K562 (cell line): Measurements from ENCODE around the gene ARHGAP8. TPM values are rescaled to one million over a fixed set of nuclear protein-coding genes. Genes with fewer than 3 reads are reported as not detected.

Experiments used
- ATAC-seq: fragments of 200-7000 bp; cut with Tn5 transposase; 3 replicates; pipeline ENCODE4 v1.9.1; 2020; ENCODE audit warnings: moderate library complexity
- BruUV-seq: library from RNA; stranded (reverse); fragments of 400-500 nt; replicated peaks from 2 replicates; lab custom pipeline; 2021; lab: Mats Ljungman, UMichigan
- CTCF ChIA-PET: fragments of 300-600 bp; formaldehyde crosslinking; extraction: SDS; loops from one replicate; lab custom pipeline; 2021; ENCODE audit warnings: low intra/inter-chr PET ratio; lab: Yijun Ruan, JAX
- POLR2A ChIA-PET: fragments of 300-600, 350-650 bp; sonication (Branson Sonifier 250); formaldehyde crosslinking; extraction: SDS; loops from one replicate; lab custom pipeline; 2021; ENCODE audit warnings: antibody characterized with exemption, inconsistent platforms; lab: Yijun Ruan, JAX
- DNase-seq, 4 experiments: peaks; one replicate each; pipeline versions ENCODE4 v3.0.0 to v3.0.0-alpha.2; 2011 to 2018; ENCODE audit warnings: low spot score in 3 of 4, mixed read lengths in 3 of 4; ENCODE audit errors: extremely low read depth in 1 of 4
- FAIRE-seq: peaks from 2 replicates; lab custom pipeline; 2011; peaks lifted over from hg19 to GRCh38; lab: Jason Lieb, UNC
- H2AFZ ChIP-seq: 2 replicates; pipeline ENCODE4 v1.6.0; 2011; ENCODE audit warnings: low read depth, low read length, control low read depth, inconsistent platforms
- H3K27ac ChIP-seq: fragments of 200-600 bp; 3 replicates; pipeline ENCODE4 v1.8.0; 2011; ENCODE audit warnings: low read depth, mild to moderate bottlenecking, control low read depth, inconsistent platforms, low read length, moderate library complexity, mixed read lengths; ENCODE audit errors: extremely low read depth
- H3K27me3 ChIP-seq, 2 experiments: fragments of 300-600 bp in 1 of 2; 2 replicates in 1 of 2; 3 replicates in 1 of 2; pipeline versions ENCODE4 v1.6.0 to v1.8.0; 2011; ENCODE audit warnings: inconsistent platforms in 2 of 2, low read length in 2 of 2, mild to moderate bottlenecking in 1 of 2, mixed read lengths in 1 of 2, moderate library complexity in 1 of 2; ENCODE audit not compliant: control insufficient read depth in 2 of 2, insufficient read depth in 2 of 2
- H3K36me3 ChIP-seq: fragments of 300-600 bp; 3 replicates; pipeline ENCODE4 v1.8.0; 2011; ENCODE audit warnings: mild to moderate bottlenecking, low read length, inconsistent platforms; ENCODE audit not compliant: control insufficient read depth, insufficient read depth
- H3K4me1 ChIP-seq, 2 experiments: fragments of 200-600 bp in 1 of 2; replicated peaks in 1 of 2; 2 replicates in 1 of 2; 3 replicates in 1 of 2; pipeline versions ENCODE4 v1.5.1 to v1.8.0; 2011; ENCODE audit warnings: inconsistent platforms in 2 of 2, low read length in 2 of 2, mild to moderate bottlenecking in 1 of 2, mixed read lengths in 1 of 2, moderate library complexity in 1 of 2; ENCODE audit not compliant: control insufficient read depth in 2 of 2, insufficient read depth in 2 of 2
- H3K4me2 ChIP-seq: 2 replicates; pipeline ENCODE4 v1.6.1; 2011; ENCODE audit warnings: low read length, control low read depth, inconsistent platforms, mixed read lengths; ENCODE audit not compliant: insufficient read depth
- H3K4me3 ChIP-seq: fragments of 200-600 bp; sonication (generic), shearing (Covaris generic); 2 replicates; pipeline ENCODE4 v1.5.1; 2016; ENCODE audit warnings: control low read depth, inconsistent platforms
- H3K79me2 ChIP-seq: fragments of 200-600 bp; 3 replicates; pipeline ENCODE4 v1.8.0; 2011; ENCODE audit warnings: low read length, inconsistent platforms; ENCODE audit not compliant: control insufficient read depth, insufficient read depth
- H3K9ac ChIP-seq, 2 experiments: 2 replicates each; pipeline versions ENCODE4 v1.6.0 to v1.6.1; 2011; ENCODE audit warnings: low read depth in 2 of 2, low read length in 2 of 2, control low read depth in 1 of 2, inconsistent platforms in 1 of 2, mild to moderate bottlenecking in 1 of 2, mixed read lengths in 1 of 2; ENCODE audit not compliant: insufficient read depth in 1 of 2
- H3K9me1 ChIP-seq: one replicate; pipeline ENCODE4 v1.6.0; 2011; ENCODE audit warnings: inconsistent platforms, mild to moderate bottlenecking, low read length, moderate library complexity; ENCODE audit not compliant: control insufficient read depth, insufficient read depth
- H3K9me3 ChIP-seq: replicated peaks from 2 replicates; pipeline ENCODE4 v1.5.1; 2011; ENCODE audit warnings: low read depth, low read length, inconsistent platforms; ENCODE audit not compliant: control insufficient read depth, insufficient read depth
- H4K20me1 ChIP-seq: replicated peaks from 2 replicates; pipeline ENCODE4 v1.6.1; 2011; ENCODE audit warnings: low read length, inconsistent platforms, mixed read lengths; ENCODE audit not compliant: control insufficient read depth, insufficient read depth
- ADNP ChIP-seq: fragments of 200-800 bp; sonication (Bioruptor generic); IDR thresholded peaks from 2 replicates; pipeline ENCODE4 v1.6.1; 2016; ENCODE audit warnings: missing genetic modification characterization, missing compliant biosample characterization
- ARID1B ChIP-seq: fragments of 450-650 bp; IDR thresholded peaks from 2 replicates; pipeline ENCODE4 v1.6.1; 2016; ENCODE audit warnings: antibody characterized with exemption, mild to moderate bottlenecking, inconsistent platforms
- BACH1 ChIP-seq: fragments of 200-800 bp; sonication (Bioruptor generic); IDR thresholded peaks from 2 replicates; pipeline ENCODE4 v1.6.1; 2016; ENCODE audit warnings: missing genetic modification characterization, missing compliant biosample characterization
- BDP1 ChIP-seq: IDR thresholded peaks from 3 replicates; pipeline ENCODE4 v1.6.1; 2011; ENCODE audit not compliant: insufficient read length, insufficient read depth
- HMG20B ChIP-seq: fragments of 250-450 bp; sonication (Bioruptor Pico); IDR thresholded peaks from 2 replicates; pipeline ENCODE4 v1.5.0; 2021; ENCODE audit warnings: mild to moderate bottlenecking
- MAFF ChIP-seq: IDR thresholded peaks from 2 replicates; pipeline ENCODE4 v1.6.1; 2012; ENCODE audit warnings: low read length, improper control_type of control experiment
- MCM2 ChIP-seq: fragments of 450-650 bp; IDR thresholded peaks from 2 replicates; pipeline ENCODE4 v1.6.1; 2017; ENCODE audit warnings: low read depth, mild to moderate bottlenecking
- MEIS2 ChIP-seq: fragments of 450-650 bp; IDR thresholded peaks from 2 replicates; pipeline ENCODE4 v1.6.1; 2014; ENCODE audit warnings: mild to moderate bottlenecking; ENCODE audit not compliant: partially characterized antibody
- NCOR1 ChIP-seq: fragments of 450-650 bp; IDR thresholded peaks from 2 replicates; pipeline ENCODE4 v1.6.1; 2016; ENCODE audit warnings: mild to moderate bottlenecking, moderate library complexity
- NFATC3 ChIP-seq: fragments of 450-650 bp; IDR thresholded peaks from 2 replicates; pipeline ENCODE4 v1.6.1; 2017; ENCODE audit warnings: mild to moderate bottlenecking
- NFE2 ChIP-seq: IDR thresholded peaks from 2 replicates; pipeline ENCODE4 v1.6.1; 2014; ENCODE audit warnings: antibody characterized with exemption, low read depth
- NRF1 ChIP-seq, 2 experiments: fragments of 450-650 bp; IDR thresholded peaks in 1 of 2; conservative IDR thresholded peaks in 1 of 2; 2 replicates each; pipeline ENCODE4 v1.6.1; 2014; ENCODE audit warnings: mild to moderate bottlenecking in 2 of 2
- PTTG1 ChIP-seq: fragments of 450-650 bp; IDR thresholded peaks from 2 replicates; pipeline ENCODE4 v1.6.1; 2016; ENCODE audit warnings: low read depth, mild to moderate bottlenecking, missing genetic modification characterization, missing compliant biosample characterization
- RBM15 ChIP-seq: fragments of 200-400 bp; formaldehyde crosslinking; IDR thresholded peaks from 2 replicates; pipeline ENCODE4 v1.6.1; 2018; ENCODE audit warnings: mild to moderate bottlenecking, low read length, moderate library complexity; ENCODE audit not compliant: insufficient read depth
- SMARCA4 ChIP-seq: fragments of 450-650 bp; IDR thresholded peaks from 2 replicates; pipeline ENCODE4 v1.6.1; 2016
- SMC3 ChIP-seq: conservative IDR thresholded peaks from 2 replicates; pipeline ENCODE4 v1.6.1; 2011; ENCODE audit warnings: low read depth, low read length, improper control_type of control experiment; ENCODE audit not compliant: insufficient read depth
- ZNF316 ChIP-seq: fragments of 450-650 bp; IDR thresholded peaks from 2 replicates; pipeline ENCODE4 v1.6.1; 2016
- ZNF584 ChIP-seq: fragments of 200-800 bp; sonication (Bioruptor generic); IDR thresholded peaks from 2 replicates; pipeline ENCODE4 v1.6.1; 2016; ENCODE audit warnings: low read depth, mild to moderate bottlenecking, missing genetic modification characterization, missing compliant biosample characterization
- WGBS: fragments of 100-300 bp; shearing (Covaris generic); methylation state at CpG from one replicate; pipeline ENCODE4 v1.1.6; 2016; ENCODE audit warnings: low coverage, mixed read lengths; ENCODE audit not compliant: insufficient coverage; ENCODE audit errors: missing lambda C conversion rate; 5-methylcytosine and 5-hydroxymethylcytosine counted together
- in situ Hi-C: fragments of 300-500 bp; cut with MboI; formaldehyde crosslinking; loops from 4 replicates; pipeline ENCODE4 v1.15.0; 2018; ENCODE audit warnings: inconsistent platforms, mixed read lengths
- intact Hi-C: fragments of 100-400 bp; cut with micrococcal nuclease; formaldehyde crosslinking; loops from 2 replicates; pipeline ENCODE4 v1.14.2; 2022
- polyA plus RNA-seq, 8 experiments: library from polyadenylated mRNA; depleted of rRNA in 4 of 8; stranded (reverse) in 5 of 8; unstranded in 3 of 8; fragments of >200 nt; fragmentation: Nextera tagmentation in 2 of 8; fragmentation: Illumina TruSeq in 1 of 8; extraction: Ambion mirVana in 2 of 8; extraction: Trizol in 1 of 8; gene quantifications; 2 replicates each; pipeline versions ENCODE4 v1.2.1 to v1.2.3, GENCODE V29; 2011 to 2014; ENCODE audit warnings: inconsistent platforms in 1 of 8, missing spikeins in 1 of 8
- total RNA-seq, 7 experiments: library from RNA; depleted of rRNA in 6 of 7; stranded (reverse); fragments of >200 nt in 6 of 7; fragmentation: Illumina TruSeq in 2 of 7; extraction: Trizol in 2 of 7; gene quantifications; 2 replicates each; pipeline versions ENCODE4 v1.2.1 to v1.2.3, GENCODE V29; 2011 to 2021; ENCODE audit warnings: low replicate concordance in 1 of 7
- TF ChIP-seq, protein P1 (sequence below): fragments of 450-650 bp; IDR thresholded peaks from 2 replicates; pipeline ENCODE4 v1.6.1; 2016
- TF ChIP-seq, protein P2 (sequence below), 2 experiments: fragments of 450-650 bp in 1 of 2; sonication (generic) in 1 of 2; formaldehyde crosslinking in 1 of 2; IDR thresholded peaks in 1 of 2; conservative IDR thresholded peaks in 1 of 2; 2 replicates each; pipeline versions ENCODE4 v1.6.1 to v1.8.1; 2016 to 2023; ENCODE audit warnings: mild to moderate bottlenecking in 2 of 2, moderate library complexity in 2 of 2, inconsistent platforms in 1 of 2, missing genetic modification reagents in 1 of 2
- TF ChIP-seq, protein P3 (sequence below), 2 experiments: IDR thresholded peaks; 2 replicates each; pipeline ENCODE4 v1.6.1; 2011; ENCODE audit warnings: borderline replicate concordance in 1 of 2, control low read depth in 1 of 2, low read depth in 1 of 2, low read length in 1 of 2, mild to moderate bottlenecking in 1 of 2, mixed read lengths in 1 of 2, moderate library complexity in 1 of 2; ENCODE audit not compliant: insufficient read depth in 1 of 2, insufficient read length in 1 of 2, poor library complexity in 1 of 2, severe bottlenecking in 1 of 2; ENCODE audit errors: extremely low read depth in 1 of 2
- TF ChIP-seq, protein P4 (sequence below): fragments of 250-450 bp; sonication (Bioruptor Pico); IDR thresholded peaks from 2 replicates; pipeline ENCODE4 v1.9.0; 2021; ENCODE audit warnings: mild to moderate bottlenecking

The ARHGAP8 gene
- total and polyA plus RNA-seq, 9 of the 15 experiments (the other 6 are each of a cell fraction or from before 2014, with no cell fraction given) = 0.15 to 2.2 (median 0.62) TPM

DNA sequence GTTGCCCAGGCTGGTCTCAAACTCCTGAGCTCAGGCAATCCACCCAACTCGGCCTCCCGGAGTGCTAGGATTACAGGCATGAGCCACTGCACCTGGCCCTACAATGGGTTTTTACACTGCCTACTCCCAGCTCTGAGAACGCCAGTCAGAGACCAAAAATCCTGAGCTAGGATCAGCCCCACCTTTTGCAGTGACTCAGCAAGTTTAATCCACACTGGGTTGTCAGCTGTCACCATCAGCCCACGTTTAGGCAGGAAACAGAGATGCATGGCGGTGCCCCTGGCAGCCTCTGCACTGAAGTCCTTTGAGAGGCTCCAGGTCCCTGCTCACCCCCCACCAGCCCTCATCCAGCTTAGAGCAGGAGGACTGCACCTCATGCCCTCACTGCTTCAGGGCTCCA is 117.6 kb downstream of the ARHGAP8 start:
- no peaks in the 10 kb centered on the region for H4K20me1 ChIP-seq
- no peaks in the 10 kb centered on the region for H3K9me1 ChIP-seq
- CTCF ChIA-PET = no interaction called here
- H3K9me3 ChIP-seq = no peaks in the 10 kb centered on the region
- no peaks in the 10 kb centered on the region; a peak in 2 of 5 replicates for H3K27me3 ChIP-seq
- POLR2A ChIA-PET = interaction anchor here (0.9 kb wide), 1 partner anchor 11 kb away, joined by 3 read pairs; no protein-coding TSS in a partner anchor
- H3K9ac ChIP-seq = no peak overlapping the region
- intact Hi-C loops (no loop called here), in situ Hi-C loops (no loop called here)
- ATAC-seq = peak; percentile 93
- no TSS peak for BruUV-seq
- H3K36me3 ChIP-seq = no peaks in the 10 kb centered on the region
- no peak overlapping the region for H3K4me2 ChIP-seq
- WGBS = 3% methylated on average over 5 of the region's 5 CpGs
- H3K4me3 ChIP-seq = no peak overlapping the region
- H3K4me1 ChIP-seq = peaks cover 2 to 3% of the 10 kb centered on the region in 2 experiments; a peak in 3 of 5 replicates
- no peak overlapping the region for H2AFZ ChIP-seq
- peak; percentile 84 for FAIRE-seq
- no peak overlapping the region for H3K27ac ChIP-seq
- no peaks in the 10 kb centered on the region for H3K79me2 ChIP-seq
- peak; percentile 43 to 60 (median 54) for DNase-seq
- TF ChIP-seq, protein P1, sequence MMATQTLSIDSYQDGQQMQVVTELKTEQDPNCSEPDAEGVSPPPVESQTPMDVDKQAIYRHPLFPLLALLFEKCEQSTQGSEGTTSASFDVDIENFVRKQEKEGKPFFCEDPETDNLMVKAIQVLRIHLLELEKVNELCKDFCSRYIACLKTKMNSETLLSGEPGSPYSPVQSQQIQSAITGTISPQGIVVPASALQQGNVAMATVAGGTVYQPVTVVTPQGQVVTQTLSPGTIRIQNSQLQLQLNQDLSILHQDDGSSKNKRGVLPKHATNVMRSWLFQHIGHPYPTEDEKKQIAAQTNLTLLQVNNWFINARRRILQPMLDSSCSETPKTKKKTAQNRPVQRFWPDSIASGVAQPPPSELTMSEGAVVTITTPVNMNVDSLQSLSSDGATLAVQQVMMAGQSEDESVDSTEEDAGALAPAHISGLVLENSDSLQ = peak; percentile 70
- TF ChIP-seq NCOR1 (no peak), BACH1 (peak; percentile 61; the same call in 1 of the 2 replicates), HMG20B (CRISPR knock-in tag) (no peak), PTTG1 (no peak), SMARCA4 (no peak), NFATC3 (no peak), ADNP (no peak), ARID1B (peak; percentile 35; the same call in 1 of the 2 replicates), SMC3 (no peak), NRF1 (conservative IDR thresholded peaks at IDR 0.05 in 1 of 2, IDR thresholded peaks at IDR 0.05 in 1 of 2) (no peak), ZNF316 (peak; percentile 94), MEIS2 (peak; percentile 28), ZNF584 (CRISPR knock-in tag) (no peak), NFE2 (peak; percentile 94), BDP1 (no peak), RBM15 (no peak), MCM2 (no peak), MAFF (peak; percentile 91)
- TF ChIP-seq, protein P2, sequence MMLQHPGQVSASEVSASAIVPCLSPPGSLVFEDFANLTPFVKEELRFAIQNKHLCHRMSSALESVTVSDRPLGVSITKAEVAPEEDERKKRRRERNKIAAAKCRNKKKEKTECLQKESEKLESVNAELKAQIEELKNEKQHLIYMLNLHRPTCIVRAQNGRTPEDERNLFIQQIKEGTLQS (IDR thresholded peaks at IDR 0.05) = no peak
- TF ChIP-seq, protein P2 (CRISPR knock-in tag; conservative IDR thresholded peaks at IDR 0.05) = no peak
- TF ChIP-seq, protein P3, sequence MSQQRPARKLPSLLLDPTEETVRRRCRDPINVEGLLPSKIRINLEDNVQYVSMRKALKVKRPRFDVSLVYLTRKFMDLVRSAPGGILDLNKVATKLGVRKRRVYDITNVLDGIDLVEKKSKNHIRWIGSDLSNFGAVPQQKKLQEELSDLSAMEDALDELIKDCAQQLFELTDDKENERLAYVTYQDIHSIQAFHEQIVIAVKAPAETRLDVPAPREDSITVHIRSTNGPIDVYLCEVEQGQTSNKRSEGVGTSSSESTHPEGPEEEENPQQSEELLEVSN (IDR thresholded peaks at IDR 0.05; ENCODE audit: borderline replicate concordance in 1 of 2, extremely low read depth in 1 of 2, insufficient read depth in 1 of 2, insufficient read length in 1 of 2, low read depth in 1 of 2, low read length in 1 of 2, poor library complexity in 1 of 2, severe bottlenecking in 1 of 2) = peak in 1 of 2 experiments; percentile 21
- TF ChIP-seq, protein P4, sequence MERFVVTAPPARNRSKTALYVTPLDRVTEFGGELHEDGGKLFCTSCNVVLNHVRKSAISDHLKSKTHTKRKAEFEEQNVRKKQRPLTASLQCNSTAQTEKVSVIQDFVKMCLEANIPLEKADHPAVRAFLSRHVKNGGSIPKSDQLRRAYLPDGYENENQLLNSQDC (CRISPR knock-in tag) = no peak
